ENCODE measurements around the gene TTC1. TPM values are rescaled to one million over a fixed set of nuclear protein-coding genes. Genes with fewer than 3 reads are reported as not detected.

The TTC1 gene
- total and polyA plus RNA-seq, 3 donors from 2014 or later = 38.2 to 50.3 (median 50.2) TPM

DNA sequence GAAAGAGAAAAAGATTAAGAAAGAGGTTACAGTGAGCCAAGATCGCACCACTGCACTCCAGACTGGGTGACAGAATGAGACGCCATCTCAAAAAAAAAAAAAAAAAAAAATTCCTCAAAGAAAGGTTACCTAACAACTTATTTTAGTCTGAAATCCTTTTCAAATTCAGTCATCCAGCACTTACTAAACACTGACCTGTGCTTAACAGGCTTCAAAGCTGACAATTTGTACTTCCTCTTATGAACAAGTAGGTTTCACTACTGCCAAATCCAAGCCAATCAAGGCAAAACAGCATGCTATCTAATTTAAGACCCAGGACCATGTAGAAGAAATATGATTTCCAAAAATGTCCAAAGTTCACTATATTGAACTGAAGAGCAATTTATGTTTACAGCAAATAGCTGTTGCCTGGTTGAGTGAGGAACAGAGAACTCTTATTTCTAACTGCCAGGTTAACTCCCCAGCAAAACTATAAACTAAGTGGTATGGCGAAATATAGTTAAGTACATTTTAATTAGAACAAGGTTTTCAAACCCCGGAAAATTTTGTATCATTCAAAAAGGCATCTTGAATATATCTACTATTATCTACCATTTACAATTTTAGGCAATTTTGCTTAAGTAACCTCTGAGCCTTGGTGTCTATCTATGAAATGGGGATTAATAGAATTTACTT, 96.9 kb downstream of the TTC1 start:
- intact Hi-C loops (cut with DNase I; ENCODE audit: low total_unique reads) = no loop called here
- 73 to 78% methylated on average over 4 of the region's 4 CpGs for WGBS, 2 donors
- no peaks in the 10 kb centered on the region for H3K27me3 ChIP-seq
- no peak overlapping the region for H3K4me3 ChIP-seq
- no peaks in the 10 kb centered on the region for H3K36me3 ChIP-seq (ENCODE audit: low read depth, missing control alignments)
- no peak for DNase-seq
- no peak overlapping the region for H3K27ac ChIP-seq
- TF ChIP-seq, protein P1, sequence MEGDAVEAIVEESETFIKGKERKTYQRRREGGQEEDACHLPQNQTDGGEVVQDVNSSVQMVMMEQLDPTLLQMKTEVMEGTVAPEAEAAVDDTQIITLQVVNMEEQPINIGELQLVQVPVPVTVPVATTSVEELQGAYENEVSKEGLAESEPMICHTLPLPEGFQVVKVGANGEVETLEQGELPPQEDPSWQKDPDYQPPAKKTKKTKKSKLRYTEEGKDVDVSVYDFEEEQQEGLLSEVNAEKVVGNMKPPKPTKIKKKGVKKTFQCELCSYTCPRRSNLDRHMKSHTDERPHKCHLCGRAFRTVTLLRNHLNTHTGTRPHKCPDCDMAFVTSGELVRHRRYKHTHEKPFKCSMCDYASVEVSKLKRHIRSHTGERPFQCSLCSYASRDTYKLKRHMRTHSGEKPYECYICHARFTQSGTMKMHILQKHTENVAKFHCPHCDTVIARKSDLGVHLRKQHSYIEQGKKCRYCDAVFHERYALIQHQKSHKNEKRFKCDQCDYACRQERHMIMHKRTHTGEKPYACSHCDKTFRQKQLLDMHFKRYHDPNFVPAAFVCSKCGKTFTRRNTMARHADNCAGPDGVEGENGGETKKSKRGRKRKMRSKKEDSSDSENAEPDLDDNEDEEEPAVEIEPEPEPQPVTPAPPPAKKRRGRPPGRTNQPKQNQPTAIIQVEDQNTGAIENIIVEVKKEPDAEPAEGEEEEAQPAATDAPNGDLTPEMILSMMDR (IDR thresholded peaks at IDR 0.05) = no peak
- no peak for TF ChIP-seq POLR2A (IDR thresholded peaks at IDR 0.05)
- peaks cover 16% of the 10 kb centered on the region for H3K4me1 ChIP-seq
- H3K9me3 ChIP-seq = no peaks in the 10 kb centered on the region

DNA sequence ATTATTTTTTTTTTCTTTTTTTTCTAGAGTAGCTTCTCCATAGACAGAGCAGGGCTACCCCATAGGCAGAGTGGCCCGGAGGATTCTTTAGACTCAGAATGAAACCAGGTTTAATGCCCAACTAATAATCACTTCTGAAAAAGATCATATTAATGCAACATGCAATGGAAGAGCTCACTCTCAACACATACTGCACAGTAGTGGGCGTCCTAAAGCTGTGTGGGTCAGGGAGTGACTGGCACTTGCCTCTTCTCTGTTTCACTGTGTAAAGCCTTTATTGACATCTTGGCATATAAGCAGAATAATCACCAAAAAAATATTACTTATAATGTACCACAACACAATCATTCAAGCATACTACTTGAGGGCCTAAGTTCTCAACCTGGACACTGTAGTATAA, 99.2 kb downstream of the TTC1 start:
- TF ChIP-seq, protein P1 (IDR thresholded peaks at IDR 0.05) = no peak
- TF ChIP-seq POLR2A (IDR thresholded peaks at IDR 0.05) = no peak
- no peak for DNase-seq
- Histone ChIP-seq H3K36me3 (ENCODE audit: low read depth, missing control alignments) (no peaks in the 10 kb centered on the region), H3K4me1 (peaks cover 9% of the 10 kb centered on the region), H3K4me3 (no peak overlapping the region), H3K27ac (no peak overlapping the region), H3K9me3 (no peaks in the 10 kb centered on the region), H3K27me3 (no peaks in the 10 kb centered on the region)
- WGBS, 2 donors = 92 to 95% methylated on average over 2 of the region's 2 CpGs
- intact Hi-C loops (cut with DNase I; ENCODE audit: low total_unique reads) = no loop called here

Small RNAs within 50 kb of the gene (small RNA-seq; reads per million reads assigned to genes)
- 0 reads per million in 2 donors for gene RF00019

Other genes with a start within 250 kb of the TTC1 start
- 1 to 10 TPM in 1 of 2 donors, under 1 TPM in 1; 0.93 to 1.2 TPM for gene ADRA1B, start 92.7 kb upstream of the TTC1 start, total RNA-seq
- 1.1 TPM for gene ADRA1B, start 92.7 kb upstream of the TTC1 start, polyA plus RNA-seq (ENCODE audit: insufficient read depth, low read depth, low replicate concordance)
- gene PWWP2A, start 110.3 kb downstream of the TTC1 start, total RNA-seq = 10 to 100 TPM; 48.9 to 51.6 TPM
- 12.0 TPM for gene PWWP2A, start 110.3 kb downstream of the TTC1 start, polyA plus RNA-seq (ENCODE audit: insufficient read depth, low read depth, low replicate concordance)
- 1 to 10 TPM in 1 of 2 donors, under 1 TPM in 1; 0.94 to 1.5 TPM for gene FABP6, start 220.4 kb downstream of the TTC1 start, total RNA-seq
- 4.0 TPM for gene FABP6, start 220.4 kb downstream of the TTC1 start, polyA plus RNA-seq (ENCODE audit: insufficient read depth, low read depth, low replicate concordance)